SK-N-SH treated with all-trans-retinoic acid at 6 μM for 48 hours (cell line): ENCODE data around the gene CHRM4.
"Not testable (repeated sequence)": the region's sequence is repeated elsewhere in the genome, so short reads cannot be mapped to it uniquely, and the experiment has no call there.

Experiments
- BACH2 ChIP-seq: fragments of 250-450 bp; sonication (Bioruptor Pico); IDR thresholded peaks from 2 replicates; pipeline ENCODE4 v1.9.0; 2021; ENCODE audit warnings: mild to moderate bottlenecking, borderline replicate concordance
- CSRNP3 ChIP-seq: fragments of 250-450 bp; sonication (Bioruptor Pico); IDR thresholded peaks from 2 replicates; pipeline ENCODE4 v1.5.1; 2021; ENCODE audit warnings: mild to moderate bottlenecking, moderate library complexity
- GLIS3 ChIP-seq: fragments of 250-450 bp; sonication (Bioruptor Pico); IDR thresholded peaks from 2 replicates; pipeline ENCODE4 v1.5.0; 2020; ENCODE audit warnings: mild to moderate bottlenecking, moderate library complexity
- ZNF565 ChIP-seq: fragments of 450-650 bp; formaldehyde crosslinking; conservative IDR thresholded peaks from 2 replicates; pipeline ENCODE4 v1.5.0; 2020; ENCODE audit warnings: low read depth, mild to moderate bottlenecking, moderate library complexity
- TF ChIP-seq, protein P1 (sequence below): fragments of 250-450 bp; sonication (Bioruptor Pico); IDR thresholded peaks from 2 replicates; pipeline ENCODE4 v1.5.1; 2020; ENCODE audit warnings: low read depth, mild to moderate bottlenecking, moderate library complexity
- TF ChIP-seq, protein P2 (sequence below): fragments of 250-450 bp; sonication (Bioruptor Pico); IDR thresholded peaks from 2 replicates; pipeline ENCODE4 v1.8.0; 2020; ENCODE audit warnings: mild to moderate bottlenecking, moderate library complexity, borderline replicate concordance

DNA sequence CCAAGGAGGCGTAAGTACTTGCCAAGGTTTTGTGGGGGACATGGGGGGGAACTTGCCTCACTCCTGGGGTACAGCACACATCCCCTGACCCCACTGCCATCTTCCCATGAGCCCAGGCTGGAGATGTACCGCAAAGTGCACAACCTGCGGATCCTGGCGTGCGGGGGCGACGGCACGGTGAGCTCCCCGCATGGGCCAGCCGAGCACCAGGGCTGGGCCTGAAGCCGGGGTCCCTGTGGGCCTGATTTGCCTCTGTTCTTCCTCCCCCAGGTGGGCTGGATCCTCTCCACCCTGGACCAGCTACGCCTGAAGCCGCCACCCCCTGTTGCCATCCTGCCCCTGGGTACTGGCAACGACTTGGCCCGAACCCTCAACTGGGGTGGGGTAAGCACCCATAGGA is 19.1 kb downstream of the CHRM4 start:
- TF ChIP-seq GLIS3; CSRNP3 (CRISPR knock-in tag); BACH2 (CRISPR knock-in tag); ZNF565: not testable (repeated sequence)
- TF ChIP-seq, protein P1, sequence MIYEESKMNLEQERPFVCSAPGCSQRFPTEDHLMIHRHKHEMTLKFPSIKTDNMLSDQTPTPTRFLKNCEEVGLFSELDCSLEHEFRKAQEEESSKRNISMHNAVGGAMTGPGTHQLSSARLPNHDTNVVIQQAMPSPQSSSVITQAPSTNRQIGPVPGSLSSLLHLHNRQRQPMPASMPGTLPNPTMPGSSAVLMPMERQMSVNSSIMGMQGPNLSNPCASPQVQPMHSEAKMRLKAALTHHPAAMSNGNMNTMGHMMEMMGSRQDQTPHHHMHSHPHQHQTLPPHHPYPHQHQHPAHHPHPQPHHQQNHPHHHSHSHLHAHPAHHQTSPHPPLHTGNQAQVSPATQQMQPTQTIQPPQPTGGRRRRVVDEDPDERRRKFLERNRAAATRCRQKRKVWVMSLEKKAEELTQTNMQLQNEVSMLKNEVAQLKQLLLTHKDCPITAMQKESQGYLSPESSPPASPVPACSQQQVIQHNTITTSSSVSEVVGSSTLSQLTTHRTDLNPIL (CRISPR knock-in tag), result not testable (repeated sequence)
- TF ChIP-seq, protein P2, sequence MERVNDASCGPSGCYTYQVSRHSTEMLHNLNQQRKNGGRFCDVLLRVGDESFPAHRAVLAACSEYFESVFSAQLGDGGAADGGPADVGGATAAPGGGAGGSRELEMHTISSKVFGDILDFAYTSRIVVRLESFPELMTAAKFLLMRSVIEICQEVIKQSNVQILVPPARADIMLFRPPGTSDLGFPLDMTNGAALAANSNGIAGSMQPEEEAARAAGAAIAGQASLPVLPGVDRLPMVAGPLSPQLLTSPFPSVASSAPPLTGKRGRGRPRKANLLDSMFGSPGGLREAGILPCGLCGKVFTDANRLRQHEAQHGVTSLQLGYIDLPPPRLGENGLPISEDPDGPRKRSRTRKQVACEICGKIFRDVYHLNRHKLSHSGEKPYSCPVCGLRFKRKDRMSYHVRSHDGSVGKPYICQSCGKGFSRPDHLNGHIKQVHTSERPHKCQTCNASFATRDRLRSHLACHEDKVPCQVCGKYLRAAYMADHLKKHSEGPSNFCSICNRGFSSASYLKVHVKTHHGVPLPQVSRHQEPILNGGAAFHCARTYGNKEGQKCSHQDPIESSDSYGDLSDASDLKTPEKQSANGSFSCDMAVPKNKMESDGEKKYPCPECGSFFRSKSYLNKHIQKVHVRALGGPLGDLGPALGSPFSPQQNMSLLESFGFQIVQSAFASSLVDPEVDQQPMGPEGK (CRISPR knock-in tag), result not testable (repeated sequence)
